Thoracic aorta endothelial cell (primary cell): ENCODE data around the gene TMEM242. TPM values are rescaled to one million over a fixed set of nuclear protein-coding genes. Genes with fewer than 3 reads are reported as not detected.

Source experiments
- total RNA-seq: library from RNA; depleted of rRNA; stranded (reverse); fragments of >200 nt; gene quantifications from 2 replicates; pipeline ENCODE4 v1.2.3, GENCODE V29; 2012

The TMEM242 gene
- total RNA-seq: 7.8 and 8.5 TPM in 2 replicates

DNA sequence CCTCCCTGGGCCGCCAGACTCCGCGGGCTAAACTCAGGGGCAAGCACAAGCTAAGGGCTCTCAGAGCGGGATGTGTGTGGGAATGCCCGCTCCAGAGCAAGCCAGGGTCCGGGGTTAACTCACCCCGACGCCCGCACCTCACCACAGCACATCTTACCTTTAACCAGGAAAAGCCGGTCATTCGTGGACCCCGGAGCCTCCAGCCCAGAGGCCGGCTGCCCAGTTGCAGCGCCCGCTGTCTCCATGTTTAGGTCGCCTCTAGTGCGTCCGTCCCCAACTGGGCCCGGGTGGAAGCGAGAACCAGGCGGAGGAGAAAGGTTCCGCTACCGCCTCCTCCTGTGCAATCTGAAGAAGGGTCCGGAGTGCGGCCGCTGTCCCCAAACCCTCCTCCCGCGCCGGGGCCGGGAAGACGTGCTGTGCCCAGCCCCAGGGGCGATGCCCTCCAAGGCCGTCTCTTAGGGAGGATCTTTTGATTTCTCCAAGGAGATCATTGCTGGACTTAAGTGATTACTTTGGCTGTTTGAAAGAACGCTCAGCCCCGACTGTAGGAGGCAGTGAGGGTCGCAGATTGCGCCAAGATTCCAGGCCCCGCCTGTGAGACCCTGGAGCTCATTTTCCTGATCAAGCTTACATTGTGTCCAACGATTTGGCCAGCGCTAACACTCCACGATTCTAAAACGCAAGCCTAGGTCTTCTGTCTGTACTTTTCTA lies at the start of gene TMEM242:
Gene TMEM242 (minus strand): TSS at position 265 of the 711 bp plus-strand sequence. CDS start 20 bp downstream, at position 245.

Other genes with a start within 250 kb of the TMEM242 start
- 11.4 and 11.7 TPM in 2 replicates for gene ZDHHC14, start 57.7 kb upstream of the TMEM242 start, total RNA-seq